Measurements from ENCODE around the gene APEX2.

DNA sequence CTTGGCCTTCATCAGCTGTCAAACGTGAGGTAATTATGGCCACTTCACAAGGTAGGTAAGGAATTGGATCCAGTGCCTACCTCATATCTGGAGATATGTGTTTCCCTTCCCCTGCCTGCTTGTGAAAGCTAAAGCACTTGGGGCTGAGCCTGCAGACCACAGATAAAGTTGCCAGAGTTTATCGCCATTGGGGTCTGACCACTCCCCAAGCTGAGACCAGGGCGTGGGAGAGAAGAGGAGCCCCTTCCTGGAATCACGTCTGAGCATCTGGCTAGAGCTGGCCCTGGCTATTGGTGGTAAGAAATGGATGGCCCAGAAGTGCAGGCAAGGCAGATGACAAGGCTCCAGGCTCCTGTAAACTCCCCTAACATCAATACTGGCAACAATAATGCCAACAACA lies 27.9 kb downstream of the APEX2 start:
- TF ChIP-seq SUZ12 (IDR thresholded peaks at IDR 0.05; ENCODE audit: extremely low read depth, insufficient read depth, insufficient read length) = no peak
- TF ChIP-seq YY1 (IDR thresholded peaks at IDR 0.05; ENCODE audit: insufficient read depth, insufficient read length) = no peak
